ENCODE results near the gene BRD9. TPM values are rescaled to one million over a fixed set of nuclear protein-coding genes. Genes with fewer than 3 reads are reported as not detected.

The BRD9 gene
- total RNA-seq, 2 donors from 2014 or later = 58.2 to 67.9 TPM

DNA sequence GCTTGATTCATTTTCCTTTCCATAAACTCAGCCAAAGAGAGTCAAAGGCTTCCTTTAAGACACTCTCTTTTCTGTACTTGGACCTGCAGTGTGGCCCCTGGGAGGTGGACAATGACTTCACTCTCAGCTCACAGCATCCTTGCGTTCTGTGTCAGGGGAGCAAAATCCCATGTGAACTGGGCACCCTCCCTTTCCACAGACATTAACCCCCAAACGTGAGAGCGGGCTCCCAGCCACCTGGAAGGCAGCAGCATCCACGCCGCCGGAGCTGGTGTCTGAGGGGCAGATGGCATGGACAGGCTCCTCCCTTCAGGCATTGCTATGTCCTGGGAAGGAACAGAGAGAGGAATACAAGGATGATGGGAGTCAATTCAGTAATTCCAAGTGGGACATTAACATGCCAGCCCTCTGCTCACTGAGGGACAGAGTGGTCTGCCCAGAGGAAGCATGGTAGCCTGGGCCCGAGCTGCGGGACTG, 39.6 kb upstream of the BRD9 start:
- Mint-ChIP-seq H3K27ac (no peak overlapping the region), H3K27me3 (ENCODE audit: insufficient read depth) (peaks cover 46% of the 10 kb centered on the region), H3K4me3 (no peak overlapping the region), H3K9me3 (peaks cover 15% of the 10 kb centered on the region), H3K36me3 (ENCODE audit: low read depth) (no peaks in the 10 kb centered on the region), H3K4me1 (no peaks in the 10 kb centered on the region)
- TF ChIP-seq, protein P1, sequence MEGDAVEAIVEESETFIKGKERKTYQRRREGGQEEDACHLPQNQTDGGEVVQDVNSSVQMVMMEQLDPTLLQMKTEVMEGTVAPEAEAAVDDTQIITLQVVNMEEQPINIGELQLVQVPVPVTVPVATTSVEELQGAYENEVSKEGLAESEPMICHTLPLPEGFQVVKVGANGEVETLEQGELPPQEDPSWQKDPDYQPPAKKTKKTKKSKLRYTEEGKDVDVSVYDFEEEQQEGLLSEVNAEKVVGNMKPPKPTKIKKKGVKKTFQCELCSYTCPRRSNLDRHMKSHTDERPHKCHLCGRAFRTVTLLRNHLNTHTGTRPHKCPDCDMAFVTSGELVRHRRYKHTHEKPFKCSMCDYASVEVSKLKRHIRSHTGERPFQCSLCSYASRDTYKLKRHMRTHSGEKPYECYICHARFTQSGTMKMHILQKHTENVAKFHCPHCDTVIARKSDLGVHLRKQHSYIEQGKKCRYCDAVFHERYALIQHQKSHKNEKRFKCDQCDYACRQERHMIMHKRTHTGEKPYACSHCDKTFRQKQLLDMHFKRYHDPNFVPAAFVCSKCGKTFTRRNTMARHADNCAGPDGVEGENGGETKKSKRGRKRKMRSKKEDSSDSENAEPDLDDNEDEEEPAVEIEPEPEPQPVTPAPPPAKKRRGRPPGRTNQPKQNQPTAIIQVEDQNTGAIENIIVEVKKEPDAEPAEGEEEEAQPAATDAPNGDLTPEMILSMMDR (conservative IDR thresholded peaks at IDR 0.05) = no peak
- 91 to 94% methylated on average over 7 to 8 of the region's 8 CpGs for WGBS, 2 experiments (ENCODE audit: insufficient coverage in 1 of 2, insufficient read length in 1 of 2)
- Histone ChIP-seq H3K36me3 (ENCODE audit: control insufficient read depth, insufficient read depth, low read length) (no peaks in the 10 kb centered on the region), H3K4me3 (ENCODE audit: low read length) (no peak overlapping the region), H3K27ac (ENCODE audit: low read depth, low read length) (no peak overlapping the region), H3K9me3 (ENCODE audit: control insufficient read depth, low read length) (no peaks in the 10 kb centered on the region), H3K4me1 (ENCODE audit: control insufficient read depth, insufficient read depth, low read length) (no peaks in the 10 kb centered on the region), H3K9ac (ENCODE audit: extremely low read depth, low read length, poor library complexity, severe bottlenecking) (no peak overlapping the region), H3K27me3 (ENCODE audit: control insufficient read depth, insufficient read depth, low read length, poor library complexity, severe bottlenecking) (peaks cover 20% of the 10 kb centered on the region)
- DNase-seq = no peak

DNA sequence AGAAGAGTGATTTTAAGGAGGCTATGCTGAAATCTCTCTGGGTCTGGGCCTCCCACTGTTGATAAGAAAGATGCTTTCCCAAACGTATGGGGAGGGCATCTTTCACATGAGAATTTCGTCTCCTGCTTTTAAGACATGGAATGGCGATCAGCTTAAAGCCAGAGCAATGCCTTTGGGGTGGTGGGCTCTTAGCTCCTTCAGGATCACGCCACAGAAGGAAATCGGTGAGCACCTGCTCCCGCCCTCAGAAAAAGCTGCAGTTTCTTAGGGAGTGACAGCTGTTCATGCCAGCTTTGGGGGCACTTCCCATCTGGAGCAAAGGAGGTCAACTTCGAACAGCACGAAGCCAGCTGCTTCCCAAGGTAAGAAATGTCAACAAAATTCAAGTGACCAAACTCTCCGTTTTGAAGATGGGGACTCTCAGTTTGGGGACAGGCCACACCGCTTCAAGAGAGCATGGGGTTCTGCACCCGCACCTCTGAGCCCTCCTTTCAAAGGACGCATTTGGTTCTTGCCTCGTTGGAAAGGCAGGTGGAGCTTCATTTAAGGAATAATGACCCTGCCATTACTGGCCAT, 39.1 kb upstream of the BRD9 start:
- Histone ChIP-seq H3K4me3 (ENCODE audit: low read length) (no peak overlapping the region), H3K27ac (ENCODE audit: low read depth, low read length) (no peak overlapping the region), H3K4me1 (ENCODE audit: control insufficient read depth, insufficient read depth, low read length) (no peaks in the 10 kb centered on the region), H3K9me3 (ENCODE audit: control insufficient read depth, low read length) (no peaks in the 10 kb centered on the region), H3K9ac (ENCODE audit: extremely low read depth, low read length, poor library complexity, severe bottlenecking) (no peak overlapping the region), H3K27me3 (ENCODE audit: control insufficient read depth, insufficient read depth, low read length, poor library complexity, severe bottlenecking) (peaks cover 25% of the 10 kb centered on the region), H3K36me3 (ENCODE audit: control insufficient read depth, insufficient read depth, low read length) (no peaks in the 10 kb centered on the region)
- no peak overlapping the region for H3K27ac Mint-ChIP-seq
- peaks cover 46% of the 10 kb centered on the region for H3K27me3 Mint-ChIP-seq (ENCODE audit: insufficient read depth)
- TF ChIP-seq, protein P1 (conservative IDR thresholded peaks at IDR 0.05) = no peak
- no peak for DNase-seq
- WGBS, 2 experiments (ENCODE audit: insufficient coverage in 1 of 2, insufficient read length in 1 of 2) = 87 to 94% methylated on average over 12 to 13 of the region's 13 CpGs
- no peaks in the 10 kb centered on the region for H3K36me3 Mint-ChIP-seq (ENCODE audit: low read depth)
- no peaks in the 10 kb centered on the region for H3K4me1 Mint-ChIP-seq
- peaks cover 15% of the 10 kb centered on the region for H3K9me3 Mint-ChIP-seq
- H3K4me3 Mint-ChIP-seq = no peak overlapping the region

DNA sequence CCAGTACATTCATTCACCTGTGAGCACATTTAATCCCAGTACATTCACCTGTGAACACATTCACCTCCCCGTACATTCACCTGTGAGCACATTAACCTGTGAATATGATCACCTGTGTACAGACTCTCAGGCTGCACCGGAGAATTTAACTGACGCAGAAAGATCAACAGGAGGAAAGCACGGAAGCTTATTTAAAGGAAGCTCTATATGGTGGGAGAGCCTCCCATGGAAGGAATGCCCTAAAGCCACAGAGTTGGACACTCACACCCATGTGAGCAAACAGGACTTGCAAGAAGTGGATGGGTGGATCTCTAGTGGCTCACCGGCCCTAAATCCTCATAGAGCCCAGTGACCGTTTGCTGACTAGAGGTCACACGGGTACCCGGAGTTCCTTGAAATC, 38.3 kb upstream of the BRD9 start:
- TF ChIP-seq, protein P1 (conservative IDR thresholded peaks at IDR 0.05) = no peak
- H3K4me1 Mint-ChIP-seq = peaks cover 2% of the 10 kb centered on the region
- Histone ChIP-seq H3K4me3 (ENCODE audit: low read length) (no peak overlapping the region), H3K27me3 (ENCODE audit: control insufficient read depth, insufficient read depth, low read length, poor library complexity, severe bottlenecking) (peaks cover 33% of the 10 kb centered on the region), H3K36me3 (ENCODE audit: control insufficient read depth, insufficient read depth, low read length) (no peaks in the 10 kb centered on the region), H3K27ac (ENCODE audit: low read depth, low read length) (no peak overlapping the region), H3K9ac (ENCODE audit: extremely low read depth, low read length, poor library complexity, severe bottlenecking) (no peak overlapping the region), H3K4me1 (ENCODE audit: control insufficient read depth, insufficient read depth, low read length) (no peaks in the 10 kb centered on the region), H3K9me3 (ENCODE audit: control insufficient read depth, low read length) (no peaks in the 10 kb centered on the region)
- no peaks in the 10 kb centered on the region for H3K36me3 Mint-ChIP-seq (ENCODE audit: low read depth)
- DNase-seq = no peak
- peaks cover 15% of the 10 kb centered on the region for H3K9me3 Mint-ChIP-seq
- 91 to 93% methylated on average over 4 to 8 of the region's 8 CpGs for WGBS, 2 experiments (ENCODE audit: insufficient coverage in 1 of 2, insufficient read length in 1 of 2)
- peaks cover 49% of the 10 kb centered on the region for H3K27me3 Mint-ChIP-seq (ENCODE audit: insufficient read depth)
- H3K4me3 Mint-ChIP-seq = no peak overlapping the region
- H3K27ac Mint-ChIP-seq = no peak overlapping the region
